GM21619 (cell line): ENCODE measurements around the gene DCDC2C.
"Not testable (repeated sequence)": the region's sequence is repeated elsewhere in the genome, so short reads cannot be mapped to it uniquely, and the experiment has no call there.

Experiments
- ATAC-seq: cut with Tn5 transposase; IDR thresholded peaks from one replicate; pipeline ENCODE4 v1.9.1; 2021; ENCODE audit not compliant: unreplicated experiment

Gene DCDC2C

GRCh38 chr2:3814706-3815245 is 111.4 kb downstream of the DCDC2C start:
- ATAC-seq = no peak

GRCh38 chr2:3817144-3817543 is 113.8 kb downstream of the DCDC2C start:
- ATAC-seq = not testable (repeated sequence)

- no peak for ATAC-seq
Observed at GRCh38 chr2:3823748-3824147, 120.4 kb downstream of the DCDC2C start.

- ATAC-seq = no peak
Observed at GRCh38 chr2:3827673-3828575, 124.5 kb downstream of the DCDC2C start.

GRCh38 chr2:3830796-3831195 is 127.4 kb downstream of the DCDC2C start:
- ATAC-seq = no peak

GRCh38 chr2:3837086-3837485 is 133.7 kb downstream of the DCDC2C start:
- no peak for ATAC-seq

GRCh38 chr2:3838348-3838747 is 135.0 kb downstream of the DCDC2C start:
- ATAC-seq = no peak

- no peak for ATAC-seq
Observed at GRCh38 chr2:3839476-3839875, 136.1 kb downstream of the DCDC2C start.

GRCh38 chr2:3840611-3841155 is 137.3 kb downstream of the DCDC2C start:
- ATAC-seq = no peak

- ATAC-seq = no peak
Observed at GRCh38 chr2:3847397-3848052, 144.2 kb downstream of the DCDC2C start.

- no peak for ATAC-seq
Observed at GRCh38 chr2:3848776-3849175, 145.4 kb downstream of the DCDC2C start.

- ATAC-seq = no peak
Observed at GRCh38 chr2:3849213-3849612, 145.8 kb downstream of the DCDC2C start.

- ATAC-seq = no peak
Observed at GRCh38 chr2:3857576-3857975, 154.2 kb downstream of the DCDC2C start.

- ATAC-seq = no peak
Observed at GRCh38 chr2:3864943-3865865, 161.8 kb downstream of the DCDC2C start.

- ATAC-seq = no peak
Observed at GRCh38 chr2:3867469-3867868, 164.1 kb downstream of the DCDC2C start.

- no peak for ATAC-seq
Observed at GRCh38 chr2:3868012-3868805, 164.8 kb downstream of the DCDC2C start.

- ATAC-seq = no peak
Observed at GRCh38 chr2:3870222-3870621, 166.8 kb downstream of the DCDC2C start.

- no peak for ATAC-seq
Observed at GRCh38 chr2:3871002-3871401, 167.6 kb downstream of the DCDC2C start.

GRCh38 chr2:3872451-3872850 is 169.1 kb downstream of the DCDC2C start:
- no peak for ATAC-seq

- ATAC-seq = no peak
Observed at GRCh38 chr2:3873899-3874298, 170.5 kb downstream of the DCDC2C start.
